Activated CD8-positive, alpha-beta memory T cell treated with anti-CD3 and anti-CD28 coated beads, Interleukin-2, amount 50 U/mL, for 24 hours (primary cell): Measurements from ENCODE around the gene GNG7.
"Not testable (repeated sequence)": the region's sequence is repeated elsewhere in the genome, so short reads cannot be mapped to it uniquely, and the experiment has no call there.

Source experiments
- DNase-seq: peaks from one replicate; pipeline ENCODE4 v3.0.0-alpha.2; 2020; ENCODE audit errors: extremely low read depth

GNG7 gene

DNA sequence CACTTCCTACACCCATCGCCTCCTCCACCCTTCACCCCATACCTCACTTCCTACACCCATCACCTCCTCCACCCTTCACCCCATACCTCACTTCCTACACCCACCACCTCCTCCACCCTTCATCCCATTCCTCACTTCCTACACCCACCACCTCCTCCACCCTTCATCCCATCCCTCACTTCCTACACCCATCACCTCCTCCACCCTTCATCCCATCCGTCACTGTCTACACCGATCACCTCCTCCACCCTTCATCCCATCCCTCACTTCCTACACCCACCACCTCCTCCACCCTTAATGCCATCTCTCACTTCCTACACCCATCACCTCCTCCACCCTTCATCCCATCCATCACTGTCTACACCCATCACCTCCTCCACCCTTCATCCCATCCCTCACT is 10.7 kb upstream of the GNG7 start:
- not testable (repeated sequence) for DNase-seq

GRCh38 chr19:2711875-2712205 is 9.3 kb upstream of the GNG7 start:
- DNase-seq, result no peak

DNA sequence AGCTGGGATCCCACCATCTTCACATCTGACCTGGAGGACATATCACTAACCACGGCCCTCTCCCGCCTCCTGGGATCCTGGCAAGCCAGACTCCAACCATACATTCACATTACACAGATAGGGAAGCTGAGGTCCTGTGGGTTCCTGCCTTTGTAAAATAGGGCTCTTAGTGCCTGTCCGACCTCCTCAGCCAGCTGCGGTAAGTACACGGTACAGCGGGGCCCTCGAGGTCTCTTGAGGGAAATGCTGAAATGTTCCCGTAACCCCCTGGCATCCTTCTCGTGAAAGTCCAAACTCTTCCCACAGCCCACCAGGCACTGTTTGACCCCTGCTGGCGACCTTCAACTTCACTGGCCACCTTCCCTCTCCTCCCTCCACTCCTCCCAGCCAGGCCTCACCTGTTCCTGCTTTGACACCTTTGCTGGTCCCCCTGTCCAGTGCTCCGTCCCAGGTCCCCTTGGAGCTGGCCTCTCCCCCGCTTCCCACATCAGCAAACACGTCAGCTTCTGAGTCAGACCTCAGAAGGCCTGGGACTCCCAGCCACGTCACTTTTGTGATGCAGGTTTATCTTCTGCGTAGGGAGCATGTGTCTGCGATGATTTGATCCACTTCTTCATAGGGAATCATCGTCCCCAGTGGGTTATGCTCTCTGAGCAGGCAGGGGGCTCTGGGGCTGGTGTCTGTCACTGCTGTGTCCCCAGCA is 8.8 kb upstream of the GNG7 start:
- no peak for DNase-seq

GRCh38 chr19:2706251-2706650 is 3.8 kb upstream of the GNG7 start:
- DNase-seq, result no peak

GRCh38 chr19:2703691-2704216 is 1.3 kb upstream of the GNG7 start:
- DNase-seq, result no peak

- DNase-seq, result no peak
Observed at GRCh38 chr19:2703077-2703437, 563 bp upstream of the GNG7 start.

DNA sequence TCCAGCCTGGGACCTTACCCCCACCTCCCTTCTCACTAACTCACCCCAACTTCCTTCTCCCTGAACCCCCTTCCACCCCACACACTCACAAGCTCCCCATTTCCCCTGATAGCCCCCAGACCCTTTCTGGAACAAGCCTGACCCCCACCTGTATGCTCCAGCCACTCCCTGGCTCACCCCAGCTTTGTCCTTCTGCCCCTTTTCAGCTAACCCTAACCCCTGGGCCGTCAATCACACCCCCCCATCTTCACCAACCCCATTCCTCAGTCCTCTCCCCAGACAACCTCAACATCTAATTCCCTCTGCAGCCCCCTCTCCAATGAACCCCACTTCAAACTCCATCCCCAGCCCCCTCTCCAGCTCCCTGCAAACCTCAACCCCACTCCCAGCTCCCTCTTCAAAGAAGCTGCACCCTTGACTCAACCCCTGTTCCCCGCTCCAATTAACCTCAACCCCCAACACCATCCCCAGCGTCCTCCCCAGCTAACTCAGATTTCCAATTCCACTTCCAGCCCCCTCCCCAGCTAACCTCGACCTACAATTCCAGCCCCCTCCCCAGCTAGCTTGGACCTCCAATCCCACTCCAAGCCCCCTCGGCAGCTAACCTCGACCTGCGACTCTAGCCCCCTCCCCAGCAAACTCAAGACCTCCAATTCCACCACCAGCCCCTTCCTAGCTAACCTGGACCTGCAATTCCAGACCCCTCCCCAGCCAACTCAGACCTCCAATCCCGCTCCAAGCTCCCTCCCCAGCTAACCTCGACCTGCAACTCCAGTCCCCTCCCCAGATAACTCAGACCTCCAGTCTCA is 929 bp downstream of the GNG7 start:
- DNase-seq, result no peak

- DNase-seq, result no peak
Observed at GRCh38 chr19:2700660-2701360, 1.7 kb downstream of the GNG7 start.

GRCh38 chr19:2699413-2700140 is 2.9 kb downstream of the GNG7 start:
- DNase-seq, result no peak

DNA sequence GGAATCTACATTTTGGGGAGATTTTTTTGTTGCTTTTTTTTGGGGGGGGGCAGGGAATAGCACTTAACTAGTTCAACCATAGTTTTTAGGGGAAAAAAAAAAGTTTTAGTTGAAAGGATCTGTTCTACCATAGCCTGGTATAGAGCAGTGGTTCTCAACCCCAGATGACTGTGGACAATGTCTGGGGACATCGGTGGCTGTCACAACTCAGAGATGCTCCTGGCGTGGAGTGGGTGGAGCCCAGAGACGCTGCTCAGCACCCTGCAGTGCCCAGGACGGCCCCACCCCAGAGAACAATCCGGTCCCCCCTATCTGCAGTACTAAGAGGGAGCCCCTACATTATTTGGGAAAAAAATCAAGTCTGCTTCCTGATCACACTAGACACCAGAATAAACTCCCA is 8.3 kb downstream of the GNG7 start:
- no peak for DNase-seq

GRCh38 chr19:2693492-2694160 is 8.9 kb downstream of the GNG7 start:
- DNase-seq, result no peak

GRCh38 chr19:2691951-2692350 is 10.5 kb downstream of the GNG7 start:
- DNase-seq, result no peak

- DNase-seq, result no peak
Observed at GRCh38 chr19:2690856-2691255, 11.6 kb downstream of the GNG7 start.

GRCh38 chr19:2686360-2686759 is 16.1 kb downstream of the GNG7 start:
- DNase-seq, result no peak

DNA sequence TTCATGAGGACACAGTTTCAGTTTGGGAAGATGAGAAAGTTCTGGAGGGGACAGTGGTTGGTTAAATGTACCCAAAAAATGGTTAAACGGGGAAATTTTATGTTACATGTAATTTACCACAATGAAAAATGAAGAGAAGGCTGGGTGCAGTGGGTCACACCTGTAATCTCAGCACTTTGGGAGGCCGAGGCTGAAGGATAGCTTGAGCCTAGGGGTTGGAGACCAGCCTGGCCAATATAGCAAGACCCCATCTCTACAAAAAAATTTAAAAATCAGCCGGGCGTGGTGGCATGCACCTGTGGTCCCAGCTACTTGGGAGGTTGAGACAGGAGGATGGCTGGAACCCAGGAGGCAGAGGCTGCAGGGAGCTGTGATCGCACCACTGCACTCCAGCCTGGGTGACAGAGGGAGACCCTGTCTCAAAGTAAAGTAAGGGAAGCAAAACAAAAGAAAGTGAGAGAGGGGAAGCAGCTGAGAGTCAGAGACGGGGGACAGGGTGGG is 17.2 kb downstream of the GNG7 start:
- DNase-seq, result no peak

- DNase-seq, result no peak
Observed at GRCh38 chr19:2683430-2684003, 19.0 kb downstream of the GNG7 start.

DNA sequence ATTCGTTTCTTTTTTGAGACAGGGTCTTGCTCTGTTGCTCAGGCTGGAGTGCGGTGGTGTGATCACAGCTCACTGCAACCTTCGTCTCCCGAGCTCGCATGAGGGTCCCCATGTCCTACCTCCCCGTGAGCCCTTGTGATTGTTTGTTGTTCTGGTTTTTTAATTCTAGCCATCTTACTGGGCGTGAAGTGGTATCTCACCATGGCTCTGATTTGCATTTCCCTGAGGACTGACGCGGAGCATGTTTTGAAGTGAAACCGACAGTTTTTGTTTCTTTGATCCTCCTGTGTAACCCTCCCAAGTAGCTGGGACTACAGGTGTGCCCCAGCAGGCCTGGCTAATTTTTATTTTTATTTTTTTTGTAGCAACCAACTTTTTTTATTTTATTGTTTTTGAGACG is 21.7 kb downstream of the GNG7 start:
- no peak for DNase-seq

DNA sequence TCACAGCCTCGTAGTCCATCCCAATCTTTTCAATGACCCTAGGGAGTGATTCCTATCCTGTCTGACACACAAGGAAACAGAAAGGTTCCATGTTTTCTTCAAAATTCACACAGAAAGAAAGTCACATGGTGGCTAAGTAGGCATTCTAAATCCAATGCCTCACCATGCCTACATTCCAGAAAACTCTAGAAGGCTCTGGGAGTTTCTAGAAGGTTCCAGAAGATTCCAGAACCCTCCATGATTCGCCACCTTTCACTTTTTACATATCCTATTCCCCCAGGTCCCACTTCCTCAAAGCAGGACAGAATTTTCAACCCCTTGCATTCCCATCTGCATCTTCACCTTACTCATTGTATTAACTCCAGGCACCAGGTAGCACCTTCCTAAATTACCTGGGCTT is 23.1 kb downstream of the GNG7 start:
- no peak for DNase-seq

DNA sequence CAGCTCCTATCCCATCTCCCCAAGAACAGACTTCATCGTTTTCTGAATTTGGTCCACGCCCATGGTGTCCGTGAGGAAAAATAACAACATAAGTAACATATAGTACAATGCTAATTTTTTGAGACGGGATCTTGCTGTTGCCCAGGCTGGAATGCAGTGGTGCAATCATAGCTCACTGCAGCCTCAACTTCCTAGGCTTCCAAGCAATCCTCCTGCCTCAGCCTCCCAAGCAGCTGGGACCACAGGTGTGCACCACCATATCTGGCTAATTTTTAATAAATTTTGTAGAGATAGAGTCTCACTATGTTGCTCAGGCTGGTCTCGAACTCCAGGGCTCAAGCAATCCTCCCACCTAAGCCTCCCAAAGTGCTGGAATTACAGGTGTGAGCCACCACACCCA is 23.5 kb downstream of the GNG7 start:
- not testable (repeated sequence) for DNase-seq

GRCh38 chr19:2678044-2678671 is 24.3 kb downstream of the GNG7 start:
- no peak for DNase-seq
